ENCODE measurements around the gene MRPS33. TPM values are rescaled to one million over a fixed set of nuclear protein-coding genes. Genes with fewer than 3 reads are reported as not detected.

The MRPS33 gene
- total and polyA plus RNA-seq, 12 donors: 71.7 to 151 (median 128) TPM

DNA sequence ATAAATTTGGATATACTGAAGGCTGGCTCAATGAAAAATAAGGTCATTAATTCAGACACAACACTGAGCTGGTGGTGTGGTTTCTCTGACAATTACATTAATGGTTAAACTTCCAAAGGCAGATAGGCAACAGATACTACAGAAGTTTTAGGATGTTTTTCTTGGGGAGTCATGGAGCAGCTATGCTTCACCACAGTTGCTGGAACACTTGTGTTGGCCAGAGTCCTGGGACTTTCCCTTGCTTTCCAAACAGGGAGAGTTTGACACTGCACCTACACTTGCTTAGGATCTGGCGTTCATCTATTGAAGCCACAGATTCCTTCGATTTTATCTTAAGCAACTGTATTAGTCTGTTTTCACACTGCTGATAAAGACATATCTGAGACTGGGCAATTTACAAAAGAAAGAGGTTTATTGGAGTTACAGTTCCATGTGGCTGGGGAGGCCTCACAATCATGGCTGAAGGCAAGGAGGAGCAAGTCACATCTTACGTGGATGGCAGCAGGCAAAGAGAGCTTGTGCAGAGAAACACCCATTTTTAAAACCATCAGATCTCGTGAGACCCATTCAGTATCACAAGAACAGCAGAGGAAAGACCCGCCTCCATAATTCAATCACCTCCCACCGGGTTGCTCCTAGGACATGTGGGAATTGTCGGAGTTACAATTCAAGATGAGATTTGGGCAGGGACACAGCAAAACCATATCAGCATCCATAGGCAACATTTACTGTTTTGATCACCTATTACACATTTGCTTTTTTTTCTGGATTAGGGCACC lies 31.3 kb upstream of the MRPS33 start:
- Histone ChIP-seq H3K27ac (peak overlapping the region in 3 of 10 donors; percentile 5 to 65 (median 31)), H3K9me3 (peaks cover 0 to under 1% (median 0%) of the 10 kb centered on the region in 11 donors), H3K4me3 (no peak overlapping the region), H3K4me1 (peaks cover 0 to 14% (median 0%) of the 10 kb centered on the region in 9 donors), H3K27me3 (no peaks in the 10 kb centered on the region), H3K36me3 (no peaks in the 10 kb centered on the region)
- TF ChIP-seq, protein P1, sequence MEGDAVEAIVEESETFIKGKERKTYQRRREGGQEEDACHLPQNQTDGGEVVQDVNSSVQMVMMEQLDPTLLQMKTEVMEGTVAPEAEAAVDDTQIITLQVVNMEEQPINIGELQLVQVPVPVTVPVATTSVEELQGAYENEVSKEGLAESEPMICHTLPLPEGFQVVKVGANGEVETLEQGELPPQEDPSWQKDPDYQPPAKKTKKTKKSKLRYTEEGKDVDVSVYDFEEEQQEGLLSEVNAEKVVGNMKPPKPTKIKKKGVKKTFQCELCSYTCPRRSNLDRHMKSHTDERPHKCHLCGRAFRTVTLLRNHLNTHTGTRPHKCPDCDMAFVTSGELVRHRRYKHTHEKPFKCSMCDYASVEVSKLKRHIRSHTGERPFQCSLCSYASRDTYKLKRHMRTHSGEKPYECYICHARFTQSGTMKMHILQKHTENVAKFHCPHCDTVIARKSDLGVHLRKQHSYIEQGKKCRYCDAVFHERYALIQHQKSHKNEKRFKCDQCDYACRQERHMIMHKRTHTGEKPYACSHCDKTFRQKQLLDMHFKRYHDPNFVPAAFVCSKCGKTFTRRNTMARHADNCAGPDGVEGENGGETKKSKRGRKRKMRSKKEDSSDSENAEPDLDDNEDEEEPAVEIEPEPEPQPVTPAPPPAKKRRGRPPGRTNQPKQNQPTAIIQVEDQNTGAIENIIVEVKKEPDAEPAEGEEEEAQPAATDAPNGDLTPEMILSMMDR (IDR thresholded peaks at IDR 0.05): no peak
- WGBS, 2 donors: 75 to 83% methylated on average over 7 of the region's 7 CpGs
- DNase-seq (peak in 1 of 2 donors; percentile 29), ATAC-seq (peak in 5 of 8 donors; percentile 23 to 93 (median 85))
- intact Hi-C loops (cut with DNase I): no loop called here

DNA sequence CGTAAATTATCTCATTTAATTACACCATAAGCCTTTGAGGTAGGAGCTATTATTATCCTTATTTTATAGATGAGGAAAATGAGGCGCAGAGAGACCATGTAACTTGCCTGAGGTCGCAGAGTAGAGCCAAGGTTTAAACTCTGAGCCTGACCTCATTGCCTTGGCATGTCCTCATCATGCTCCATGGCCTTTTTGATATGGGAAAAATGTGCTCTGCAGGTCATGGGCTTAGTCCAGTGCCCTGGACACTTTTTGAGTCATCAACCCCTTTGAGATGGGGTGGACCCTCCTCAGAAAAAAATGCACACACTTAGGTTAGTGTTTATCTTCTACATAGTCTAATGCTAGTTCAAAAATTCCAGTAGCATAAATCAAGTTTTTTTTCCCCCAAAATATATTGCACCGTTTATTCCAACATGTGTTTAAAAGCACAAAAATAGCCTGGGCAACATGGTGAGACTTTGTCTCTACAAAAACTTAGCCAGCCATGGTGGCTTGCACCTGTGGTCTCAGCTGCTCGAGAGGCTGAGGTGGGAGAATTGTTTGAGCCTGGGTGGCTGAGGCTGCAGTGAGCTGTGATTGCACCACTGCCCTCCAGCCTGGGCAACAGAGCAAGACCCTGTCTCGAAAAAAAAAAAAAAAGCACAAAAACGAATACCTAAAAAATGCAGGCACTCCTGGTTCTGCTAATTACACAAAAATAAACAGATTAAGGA lies 30.5 kb upstream of the MRPS33 start:
- ATAC-seq: peak in 4 of 8 donors; percentile 37 to 79 (median 68)
- Histone ChIP-seq H3K27me3 (peaks cover 0 to under 1% (median 0%) of the 10 kb centered on the region in 7 donors), H3K27ac (peak overlapping the region in 3 of 10 donors; percentile 5 to 65 (median 31)), H3K9me3 (peaks cover 0 to 3% (median 0%) of the 10 kb centered on the region in 11 donors), H3K36me3 (no peaks in the 10 kb centered on the region), H3K4me1 (peaks cover 0 to 14% (median 0%) of the 10 kb centered on the region in 9 donors), H3K4me3 (no peak overlapping the region)
- TF ChIP-seq, protein P1 (IDR thresholded peaks at IDR 0.05): no peak
- WGBS, 2 donors: 45 to 58% methylated on average over 7 of the region's 7 CpGs
- DNase-seq: no peak
- intact Hi-C loops (cut with DNase I): no loop called here

DNA sequence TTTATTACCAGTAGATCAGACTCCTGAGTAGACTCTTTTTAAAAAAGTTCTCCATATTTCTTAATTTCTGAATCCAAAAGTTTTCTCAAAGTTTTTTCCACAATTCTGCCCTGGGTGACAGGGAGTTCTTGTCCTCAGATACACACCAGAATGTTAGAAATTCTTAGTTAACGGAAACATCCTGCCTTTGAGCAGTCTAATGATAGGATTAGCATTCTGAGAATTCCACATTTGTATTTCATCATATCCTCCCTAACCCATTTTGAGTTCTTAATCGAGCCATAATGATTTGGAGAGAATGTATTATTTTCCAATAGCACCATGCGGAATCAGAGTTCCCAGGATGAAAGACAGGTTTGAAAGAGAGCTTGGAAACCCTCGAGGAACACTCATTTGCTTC lies 28.9 kb upstream of the MRPS33 start:
- Histone ChIP-seq H3K4me1 (peaks cover 0 to 14% (median 0%) of the 10 kb centered on the region in 9 donors), H3K36me3 (no peaks in the 10 kb centered on the region), H3K4me3 (no peak overlapping the region), H3K27ac (peak overlapping the region in 1 of 10 donors; percentile 9), H3K9me3 (peaks cover 0 to 3% (median 0%) of the 10 kb centered on the region in 11 donors), H3K27me3 (peaks cover 0 to 4% (median 0%) of the 10 kb centered on the region in 7 donors)
- DNase-seq (no peak), ATAC-seq (no peak)
- TF ChIP-seq, protein P1 (IDR thresholded peaks at IDR 0.05): no peak
- 54 to 55% methylated on average over 4 of the region's 4 CpGs for WGBS, 2 donors
- intact Hi-C loops (cut with DNase I): no loop called here
